GM18861 (cell line): ENCODE data around the gene KRT33A.
A peak's percentile ranks its signal among the peaks of the same experiment; 100 is the strongest.
"Not testable (repeated sequence)": the region's sequence is repeated elsewhere in the genome, so short reads cannot be mapped to it uniquely, and the experiment has no call there.

Experiments
- ATAC-seq: cut with Tn5 transposase; IDR thresholded peaks from one replicate; pipeline ENCODE4 v1.9.1; 2021; ENCODE audit not compliant: unreplicated experiment

KRT33A gene

DNA sequence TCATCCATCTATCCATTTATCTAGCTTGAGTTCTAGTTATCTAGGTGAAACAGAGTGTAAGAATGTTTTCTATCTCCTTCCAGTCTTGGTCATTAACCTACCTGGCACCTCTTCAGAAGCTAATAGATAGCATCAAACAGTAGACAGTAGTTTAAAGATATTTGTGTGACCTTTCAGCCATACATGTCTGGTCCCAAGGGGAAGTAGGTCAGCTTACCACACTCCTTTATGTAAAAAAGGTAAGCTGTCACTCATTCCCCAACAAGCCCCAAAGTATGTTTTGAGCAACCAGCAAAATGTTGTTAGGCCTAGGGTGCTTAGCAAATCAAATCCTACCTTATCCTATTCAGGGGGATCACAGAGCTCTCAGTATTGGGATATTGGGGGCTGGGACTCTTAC lies 15.4 kb upstream of the KRT33A start:
- ATAC-seq = no peak

GRCh38 chr17:41363881-41364280 lies 13.3 kb upstream of the KRT33A start:
- ATAC-seq = no peak

GRCh38 chr17:41360296-41360995 lies 9.8 kb upstream of the KRT33A start:
- ATAC-seq = no peak

DNA sequence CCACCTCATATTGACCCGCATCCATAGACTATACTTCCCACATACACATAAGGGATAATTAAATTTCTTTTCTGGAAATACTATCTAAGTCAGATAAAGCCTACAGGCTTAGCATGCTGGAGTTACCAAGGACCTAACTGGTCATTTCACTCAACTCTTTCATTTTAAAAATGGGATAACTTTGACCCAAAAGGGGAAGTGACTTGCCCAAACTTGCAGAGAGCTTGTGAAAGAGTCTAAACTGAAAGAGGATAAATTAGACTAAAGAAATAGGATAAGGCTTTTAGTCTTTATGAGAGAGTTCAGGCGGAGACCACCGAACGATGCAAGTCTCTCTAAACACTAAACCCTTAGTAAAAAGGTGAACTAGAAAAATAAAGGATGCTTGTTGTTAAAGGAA lies 3.9 kb upstream of the KRT33A start:
- no peak for ATAC-seq

GRCh38 chr17:41352597-41353366 lies 2.2 kb upstream of the KRT33A start:
- ATAC-seq = no peak

DNA sequence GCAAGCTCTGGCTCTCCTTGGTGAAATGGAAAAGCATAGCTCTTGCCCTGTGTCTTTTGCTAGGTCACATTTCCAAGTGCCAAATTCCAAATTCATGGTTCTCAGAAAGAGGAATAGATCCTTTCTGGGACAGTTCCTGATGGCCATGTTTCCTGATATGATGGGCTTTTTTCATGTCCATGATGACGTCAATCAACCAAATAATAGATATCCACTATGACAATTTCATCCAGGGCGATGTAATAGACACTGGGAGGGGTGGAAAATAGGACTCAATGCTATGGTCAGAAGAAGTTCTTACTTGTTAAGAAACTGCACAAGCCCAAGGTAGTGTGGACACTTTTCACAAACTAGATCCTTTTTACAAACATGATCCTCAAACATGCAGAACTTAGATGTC lies 549 bp upstream of the KRT33A start:
- no peak for ATAC-seq

DNA sequence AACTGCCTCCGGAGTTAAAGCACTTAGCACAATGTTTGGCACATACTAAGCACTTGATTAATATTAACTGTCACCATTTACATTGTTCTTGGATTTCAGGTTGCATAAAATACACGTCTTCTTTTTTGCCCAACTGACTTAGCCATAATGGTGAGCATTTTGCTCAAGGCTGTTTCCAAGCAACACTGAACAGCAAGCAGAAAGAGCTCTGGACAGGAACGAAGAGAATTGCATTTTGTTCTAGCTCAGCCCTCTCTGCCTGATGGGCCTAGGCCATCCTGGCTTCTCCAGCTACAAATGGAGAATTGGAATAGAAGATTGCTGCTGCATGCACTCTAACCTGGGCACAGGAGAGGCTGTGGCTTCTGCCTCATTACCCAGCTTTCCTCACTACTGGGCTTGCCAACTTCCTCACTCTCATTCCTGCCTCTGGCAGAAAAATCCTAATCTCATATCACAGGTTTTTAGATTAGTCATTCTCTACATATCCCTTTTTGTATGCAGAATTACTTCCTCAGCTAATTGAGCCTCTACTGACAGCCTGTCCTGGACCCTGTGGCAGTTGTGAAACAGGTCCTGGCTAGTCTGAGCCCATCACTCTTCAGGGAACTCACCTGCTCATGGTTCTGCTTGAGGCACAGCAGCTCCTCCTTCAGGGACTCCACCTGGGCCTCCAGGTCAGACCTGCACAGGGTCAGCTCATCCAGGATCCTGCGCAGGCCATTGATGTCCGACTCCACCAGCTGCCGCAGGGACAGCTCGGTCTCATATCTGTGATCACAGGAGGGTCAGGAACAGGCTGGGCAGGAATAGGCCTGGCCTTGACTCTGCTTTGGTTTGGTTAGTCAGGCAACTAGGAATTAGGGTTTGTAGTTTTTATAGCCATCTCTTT lies 2.5 kb downstream of the KRT33A start:
- no peak for ATAC-seq

DNA sequence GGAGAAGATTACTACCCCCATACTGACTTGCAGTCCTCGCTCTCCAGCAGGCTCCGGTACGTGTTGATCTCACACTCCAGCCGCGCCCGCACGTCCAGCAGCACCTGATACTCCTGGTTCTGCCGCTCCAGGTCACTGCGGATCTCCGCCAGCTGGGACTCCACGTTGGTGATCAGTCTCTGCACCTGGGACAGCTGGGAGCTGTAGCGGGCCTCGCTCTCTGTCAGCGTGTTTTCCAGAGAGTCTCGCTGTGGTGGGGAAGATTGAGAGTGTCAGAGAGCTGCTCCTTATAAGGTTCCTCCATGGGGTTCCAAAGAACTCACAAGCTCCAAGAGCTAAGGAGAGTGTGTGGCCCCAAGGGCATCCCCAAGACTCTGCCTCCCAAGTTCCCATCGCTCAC lies 4.2 kb downstream of the KRT33A start:
- ATAC-seq = not testable (repeated sequence)

- no peak for ATAC-seq
These were observed 4.6 kb downstream of the KRT33A start for GRCh38 chr17:41345992-41346391.

GRCh38 chr17:41343029-41343428 lies 7.6 kb downstream of the KRT33A start:
- no peak for ATAC-seq

GRCh38 chr17:41340934-41341861 lies 9.4 kb downstream of the KRT33A start:
- ATAC-seq = peak; percentile 20

DNA sequence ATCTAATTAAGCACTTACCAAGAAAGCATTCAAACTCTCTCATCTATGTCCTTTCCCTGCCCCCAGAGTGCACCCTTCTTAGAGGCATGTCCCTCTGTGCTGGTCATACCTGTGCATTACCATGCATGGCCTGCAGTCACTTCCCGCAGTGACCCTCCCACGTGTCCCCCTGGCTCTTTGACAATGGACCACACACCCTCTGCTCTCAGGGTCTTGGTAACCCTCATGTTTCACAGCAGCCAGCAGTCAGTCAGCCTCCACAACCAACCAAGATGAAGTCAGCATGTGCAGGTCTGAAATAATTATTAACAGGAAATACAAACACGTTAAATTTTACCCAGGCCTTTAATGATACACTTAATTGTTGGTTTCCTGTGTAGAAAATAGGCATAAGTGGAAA lies 10.1 kb downstream of the KRT33A start:
- peak; percentile 31 for ATAC-seq

DNA sequence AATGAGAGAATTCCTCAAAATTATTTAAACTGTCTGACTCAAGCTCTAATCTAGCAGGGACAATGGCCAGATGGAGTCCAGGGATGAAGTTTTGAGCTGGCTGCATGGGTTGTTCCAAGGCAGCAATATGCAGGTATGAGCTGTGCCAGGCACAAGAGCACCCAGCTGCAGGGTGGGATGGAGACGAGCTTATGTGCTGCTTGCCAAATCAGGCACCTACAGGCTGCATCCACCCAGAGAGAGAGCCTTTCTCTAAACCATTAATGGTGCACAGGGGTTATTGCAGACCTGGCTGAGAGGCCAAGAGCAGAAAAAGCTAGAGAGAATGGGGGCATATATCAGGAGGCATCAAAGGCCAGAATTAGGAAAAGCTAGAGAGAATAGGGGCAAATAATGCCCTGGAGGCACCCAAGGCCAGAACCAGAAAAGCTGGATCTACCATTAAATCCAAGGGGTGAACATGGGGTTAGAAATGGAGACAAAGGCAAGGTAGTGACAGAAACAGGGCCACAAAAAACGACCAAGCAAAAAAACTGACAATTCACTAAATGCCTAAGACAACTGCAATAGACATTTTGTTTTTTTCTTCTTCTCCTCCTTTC lies 11.0 kb downstream of the KRT33A start:
- ATAC-seq = no peak

DNA sequence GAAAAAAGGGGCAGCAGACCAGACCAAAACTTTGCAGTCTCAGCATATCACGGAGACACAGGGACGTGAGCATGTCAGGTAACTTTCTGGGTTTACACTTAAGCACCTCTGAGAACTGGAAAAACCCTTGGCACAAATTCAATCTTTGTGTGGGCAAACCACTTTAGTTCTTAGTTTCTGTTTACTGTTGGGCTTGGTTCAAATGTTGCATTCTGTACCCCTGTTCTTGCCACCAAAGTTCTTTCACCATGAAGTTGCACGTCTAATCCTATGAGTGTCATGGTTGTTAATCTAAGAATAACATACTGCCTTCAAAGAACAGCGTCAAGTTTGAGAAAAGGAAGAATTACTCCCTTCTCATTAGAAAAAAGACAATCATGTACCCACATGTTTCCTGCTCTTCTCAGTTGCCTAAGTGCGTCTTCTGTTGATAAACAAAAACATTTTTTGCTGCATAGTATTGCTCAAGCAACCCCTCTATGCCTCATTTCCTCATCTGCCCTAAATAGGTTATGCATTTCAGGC lies 11.6 kb downstream of the KRT33A start:
- ATAC-seq = peak; percentile 37

DNA sequence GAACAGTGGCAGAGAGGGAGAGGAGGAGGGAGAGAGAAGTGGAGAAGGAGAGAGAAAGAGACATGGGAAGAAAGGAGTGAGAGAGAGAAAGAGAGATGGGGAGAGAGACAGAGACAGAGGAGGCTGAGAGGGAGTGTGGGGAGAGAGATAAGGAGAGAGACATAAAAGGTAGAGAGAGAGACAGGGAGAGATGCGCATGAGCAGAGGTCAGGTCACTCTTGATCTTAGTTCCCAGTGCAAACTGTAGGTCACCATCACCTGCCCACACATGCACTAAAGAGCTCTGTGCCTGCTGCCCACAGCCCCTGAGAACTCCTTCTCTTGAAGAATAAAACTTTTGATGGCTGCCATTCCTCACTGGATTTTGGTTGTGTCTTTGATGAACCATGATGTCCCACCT lies 14.9 kb downstream of the KRT33A start:
- ATAC-seq = no peak

- ATAC-seq = no peak
These were observed 16.0 kb downstream of the KRT33A start for GRCh38 chr17:41334385-41335305.

DNA sequence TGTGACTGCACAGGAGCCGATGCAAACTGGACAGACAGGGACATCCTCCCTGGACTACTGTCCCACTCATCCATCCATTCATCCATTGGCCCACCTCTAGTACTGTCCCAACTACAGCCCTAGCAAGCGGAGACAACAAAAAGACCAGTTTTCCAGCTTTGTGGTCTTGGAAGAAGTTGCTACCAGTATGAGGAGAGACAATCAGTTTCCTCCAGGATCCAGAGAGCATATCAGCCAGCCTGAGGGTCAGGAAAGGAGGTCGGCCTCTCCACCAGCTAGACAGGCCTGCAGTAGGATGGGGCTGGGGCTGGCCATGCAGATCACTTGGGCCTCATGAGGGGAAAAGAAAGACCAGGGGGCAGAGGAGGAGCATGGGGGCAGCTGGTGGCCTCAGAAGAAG lies 16.8 kb downstream of the KRT33A start:
- no peak for ATAC-seq

DNA sequence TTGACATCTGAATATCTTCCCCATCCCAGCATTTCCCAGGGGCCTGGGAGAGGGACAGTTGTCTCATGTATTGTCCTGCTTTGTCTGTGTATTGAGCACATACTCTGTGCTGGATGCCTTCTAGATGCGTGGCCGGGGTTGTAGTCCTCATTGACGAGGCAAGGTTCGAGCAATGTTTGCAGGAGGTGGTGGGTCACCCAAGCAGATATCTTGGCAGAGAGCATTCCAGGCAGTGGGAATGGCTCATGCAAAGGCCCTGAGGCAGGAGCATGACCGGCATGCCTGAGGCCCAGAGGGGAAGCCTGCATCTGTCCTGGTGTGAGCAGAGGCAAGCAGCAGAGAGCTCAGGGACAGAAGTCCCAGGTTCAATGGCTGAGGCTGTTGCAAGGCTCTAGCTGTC lies 17.5 kb downstream of the KRT33A start:
- ATAC-seq = no peak

DNA sequence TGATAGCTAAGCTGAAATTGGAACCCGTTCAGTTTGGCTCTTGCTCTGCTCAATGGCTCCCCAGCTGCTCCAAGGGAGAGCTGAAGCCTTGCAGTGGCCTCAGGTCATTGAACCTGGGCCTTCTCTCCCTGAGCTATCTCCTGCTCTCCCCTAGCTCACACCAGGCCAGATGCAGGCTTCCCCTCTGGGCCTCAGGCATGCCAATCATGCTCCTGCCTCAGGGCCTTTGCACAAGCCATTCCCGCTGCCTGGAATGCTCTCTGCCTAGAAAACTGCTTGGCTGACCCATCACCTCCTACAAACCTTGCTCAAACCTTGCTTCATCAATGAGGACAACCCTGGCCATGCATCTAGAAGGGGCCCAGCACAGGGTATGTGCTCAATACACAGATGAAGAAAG lies 18.4 kb downstream of the KRT33A start:
- no peak for ATAC-seq
